Thymus (tissue), 11 donors: ENCODE results near the gene MUC5AC. TPM values are rescaled to one million over a fixed set of nuclear protein-coding genes. Genes with fewer than 3 reads are reported as not detected.
"Not testable (repeated sequence)": the region's sequence is repeated elsewhere in the genome, so short reads cannot be mapped to it uniquely, and the experiment has no call there.

Experiments used
- DNase-seq, 9 donors: peaks; one replicate each; pipeline ENCODE4 v3.0.0-alpha.2; 2013; ENCODE audit warnings: low spot score in 9 of 9, low read depth in 6 of 9, missing footprints in 1 of 9
- H3K27ac ChIP-seq, 2 donors: one replicate each; pipeline ENCODE4 v1.5.1; 2013; ENCODE audit warnings: control low read depth in 1 of 2, low read depth in 1 of 2, low read length in 1 of 2, mild to moderate bottlenecking in 1 of 2, moderate library complexity in 1 of 2
- H3K27me3 ChIP-seq, 2 donors: one replicate each; pipeline ENCODE4 v1.5.1; 2013; ENCODE audit warnings: low read length in 1 of 2; ENCODE audit not compliant: control insufficient read depth in 2 of 2, insufficient read depth in 1 of 2
- H3K36me3 ChIP-seq, 2 donors: one replicate each; pipeline ENCODE4 v1.5.1; 2013; ENCODE audit warnings: low read length in 1 of 2, mild to moderate bottlenecking in 1 of 2, moderate library complexity in 1 of 2; ENCODE audit not compliant: control insufficient read depth in 2 of 2, insufficient read depth in 2 of 2
- H3K4me1 ChIP-seq, 2 donors: one replicate each; pipeline ENCODE4 v1.5.1; 2013; ENCODE audit warnings: low read length in 2 of 2; ENCODE audit not compliant: control insufficient read depth in 2 of 2, insufficient read depth in 2 of 2
- H3K4me3 ChIP-seq, 2 donors: one replicate each; pipeline ENCODE4 v1.5.1; 2013; ENCODE audit warnings: low read length in 2 of 2, control low read depth in 1 of 2, mild to moderate bottlenecking in 1 of 2
- H3K9me3 ChIP-seq, 2 donors: one replicate each; pipeline ENCODE4 v1.5.1; 2013; ENCODE audit warnings: low read length in 1 of 2, mild to moderate bottlenecking in 1 of 2; ENCODE audit not compliant: control insufficient read depth in 2 of 2, insufficient read depth in 1 of 2
- WGBS: extraction: QIAGEN DNeasy Blood & Tissue Kit; methylation state at CpG from one replicate; pipeline ENCODE4 v1.1.7; 2013; 5-methylcytosine and 5-hydroxymethylcytosine counted together
- polyA plus RNA-seq: library from polyadenylated mRNA; stranded (reverse); fragments of 200-250 nt; gene quantifications from one replicate; pipeline ENCODE4 v1.2.3, GENCODE V29; 2013
- total RNA-seq: library from RNA; stranded (reverse); fragments of 120-200 nt; gene quantifications from one replicate; pipeline ENCODE4 v1.2.4, GENCODE V29; 2013
- donor health status: healthy.

MUC5AC gene
- total and polyA plus RNA-seq, 2 donors, result 0.02 to 0.05 TPM

- no peaks in the 10 kb centered on the region for H3K4me1 ChIP-seq
- H3K4me3 ChIP-seq, result no peak overlapping the region
- H3K9me3 ChIP-seq, result peaks cover 0 to 15% of the 10 kb centered on the region in 2 donors
- no peaks in the 10 kb centered on the region for H3K36me3 ChIP-seq
- 92% methylated on average over 6 of the region's 6 CpGs for WGBS
- no peak overlapping the region for H3K27ac ChIP-seq
- no peak for DNase-seq
- peaks cover 0 to 4% of the 10 kb centered on the region in 2 donors for H3K27me3 ChIP-seq
Observed at GRCh38 chr11:1208144-1208393, 50.3 kb downstream of the MUC5AC start.

DNA sequence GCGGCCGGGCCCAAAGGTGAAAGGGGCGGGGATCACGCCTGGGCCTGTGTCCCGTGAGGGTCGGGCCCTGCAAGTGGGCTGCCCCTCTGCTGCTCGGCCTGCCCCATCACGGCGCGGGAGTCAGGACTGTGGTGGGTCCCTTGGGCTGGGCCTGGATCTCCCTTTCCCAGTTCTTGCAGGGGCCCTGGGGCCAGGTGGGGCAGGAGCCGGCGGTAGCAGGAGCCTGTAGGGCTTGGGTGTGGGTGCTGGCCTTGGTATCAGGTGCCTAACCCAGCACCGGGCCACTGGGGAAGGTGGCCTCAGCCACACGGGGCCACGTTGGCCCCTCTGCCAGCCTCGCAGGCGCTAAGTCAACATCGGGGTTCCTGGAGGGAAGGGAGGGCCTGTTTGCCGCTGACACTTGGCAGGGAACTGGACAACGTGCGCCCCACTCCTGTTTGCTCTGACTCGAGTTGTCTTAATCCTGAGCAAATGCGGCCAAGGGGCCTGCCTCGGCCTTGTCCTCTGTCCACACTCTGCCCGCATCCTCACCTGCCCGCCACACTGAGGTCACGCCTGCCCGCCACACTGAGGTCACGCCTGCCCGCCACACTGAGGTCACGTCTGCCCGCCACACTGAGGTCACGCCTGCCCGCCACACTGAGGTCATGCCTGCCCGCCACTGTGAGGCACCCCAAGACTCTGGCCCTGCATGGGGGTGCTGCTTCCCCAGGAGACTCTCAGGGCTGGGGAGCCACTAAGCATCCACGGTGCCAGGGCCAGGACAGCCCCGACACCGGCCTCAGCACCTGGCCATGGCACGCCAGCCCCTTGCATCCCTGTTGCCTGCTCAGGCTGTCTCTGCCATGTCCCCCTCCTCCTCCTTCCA is 50.9 kb downstream of the MUC5AC start:
- 96% methylated on average over 39 of the region's 39 CpGs for WGBS
- no peaks in the 10 kb centered on the region for H3K27me3 ChIP-seq
- DNase-seq, result no peak

GRCh38 chr11:1209371-1210057 is 51.8 kb downstream of the MUC5AC start:
- H3K27me3 ChIP-seq, result no peaks in the 10 kb centered on the region
- peaks cover 0 to 15% of the 10 kb centered on the region in 2 donors for H3K9me3 ChIP-seq
- no peak for DNase-seq
- 94% methylated on average over 17 of the region's 17 CpGs for WGBS
- no peak overlapping the region for H3K4me3 ChIP-seq
- H3K27ac ChIP-seq, result no peak overlapping the region
- H3K36me3 ChIP-seq, result no peaks in the 10 kb centered on the region
- no peaks in the 10 kb centered on the region for H3K4me1 ChIP-seq

More for the DNA sequence above, 50.9 kb downstream of the MUC5AC start:
- no peak overlapping the region for H3K27ac ChIP-seq
- no peak overlapping the region for H3K4me3 ChIP-seq
- H3K36me3 ChIP-seq, result no peaks in the 10 kb centered on the region
- H3K9me3 ChIP-seq, result peaks cover 0 to 15% of the 10 kb centered on the region in 2 donors
- H3K4me1 ChIP-seq, result no peaks in the 10 kb centered on the region

GRCh38 chr11:1211838-1212237 is 54.1 kb downstream of the MUC5AC start:
- 96% methylated on average over 2 of the region's 2 CpGs for WGBS

DNA sequence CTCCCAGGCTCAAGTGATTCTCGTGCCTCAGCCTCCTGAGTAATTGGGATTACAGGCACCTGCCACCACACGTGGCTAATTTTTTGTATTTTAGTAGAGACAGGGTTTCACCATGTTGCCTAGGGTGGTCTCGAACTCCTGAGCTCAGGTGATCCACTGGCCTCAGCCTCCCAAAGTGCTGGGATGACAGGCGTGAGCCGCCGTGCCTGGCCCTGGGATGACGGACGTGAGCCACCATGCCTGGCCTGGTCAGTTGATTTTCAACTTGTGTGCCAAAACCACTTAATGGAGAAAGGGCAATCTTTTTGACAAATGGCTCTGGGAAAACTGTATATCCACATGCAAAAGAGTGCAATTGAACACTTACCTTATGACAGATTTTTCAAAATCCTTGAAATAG is 58.1 kb downstream of the MUC5AC start:
- H3K4me3 ChIP-seq, H3K4me1 ChIP-seq, H3K27me3 ChIP-seq, H3K27ac ChIP-seq, DNase-seq, H3K36me3 ChIP-seq, H3K9me3 ChIP-seq: not testable (repeated sequence)
- WGBS, result 87% methylated on average over 8 of the region's 8 CpGs

More at GRCh38 chr11:1211838-1212237, 54.1 kb downstream of the MUC5AC start:
- Histone ChIP-seq H3K36me3 (no peaks in the 10 kb centered on the region), H3K9me3 (peaks cover 0 to 15% of the 10 kb centered on the region in 2 donors), H3K4me3 (no peak overlapping the region), H3K27ac (no peak overlapping the region), H3K4me1 (no peaks in the 10 kb centered on the region), H3K27me3 (no peaks in the 10 kb centered on the region)
- DNase-seq, result no peak

DNA sequence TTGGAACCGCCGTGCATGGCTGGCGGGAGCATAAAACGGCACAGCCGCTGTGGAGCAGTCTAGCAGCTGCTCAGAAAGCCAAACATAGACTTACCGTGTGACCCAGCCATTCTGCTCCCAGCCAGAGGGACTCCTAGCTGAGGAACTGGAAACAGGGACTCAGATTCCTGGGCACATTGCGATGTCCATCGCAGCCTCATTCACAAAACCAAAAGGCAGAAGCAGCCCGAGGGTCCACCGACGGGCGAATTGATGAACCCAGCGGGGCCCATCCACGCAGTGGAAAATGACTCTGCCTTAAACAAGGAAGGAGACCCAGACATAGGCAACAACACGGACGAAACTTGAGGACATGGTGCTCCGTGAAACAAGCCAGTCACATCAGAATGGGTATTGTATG is 59.4 kb downstream of the MUC5AC start:
- Histone ChIP-seq H3K4me1 (peaks cover 6 to 17% of the 10 kb centered on the region in 2 donors), H3K4me3 (no peak overlapping the region), H3K27me3 (no peaks in the 10 kb centered on the region), H3K27ac (no peak overlapping the region), H3K9me3 (peaks cover 0 to 2% of the 10 kb centered on the region in 2 donors), H3K36me3 (no peaks in the 10 kb centered on the region)
- WGBS, result 95% methylated on average over 17 of the region's 17 CpGs
- DNase-seq, result no peak

DNA sequence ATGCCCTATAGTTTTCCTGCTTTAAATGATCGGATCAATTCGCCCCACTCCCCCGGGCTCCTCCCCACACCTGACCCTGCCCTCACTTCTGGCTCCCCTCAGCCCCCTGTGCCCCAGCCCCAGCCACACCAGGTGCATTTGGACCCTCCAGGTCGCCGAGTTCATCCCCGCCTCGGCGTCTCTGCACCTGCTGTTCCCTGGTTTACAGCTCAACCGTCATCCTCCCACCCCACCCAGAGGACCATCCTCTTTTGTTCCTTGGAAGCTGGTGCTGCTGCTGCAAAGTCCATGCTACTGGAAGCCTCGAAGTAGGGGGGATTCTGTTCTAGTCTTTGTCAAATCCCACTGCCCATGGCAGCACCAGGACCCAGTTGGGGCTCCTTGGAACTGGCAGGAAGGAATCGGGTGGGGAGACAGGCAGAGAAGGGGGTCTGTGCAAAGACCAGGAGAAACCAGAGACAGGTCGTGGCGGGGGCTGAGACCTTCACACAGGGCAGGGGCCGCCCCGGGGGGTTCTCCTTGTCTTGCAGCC is 60.6 kb downstream of the MUC5AC start:
- DNase-seq, result peak in 1 of 9 donors; percentile 24
- 77% methylated on average over 15 of the region's 15 CpGs for WGBS

DNA sequence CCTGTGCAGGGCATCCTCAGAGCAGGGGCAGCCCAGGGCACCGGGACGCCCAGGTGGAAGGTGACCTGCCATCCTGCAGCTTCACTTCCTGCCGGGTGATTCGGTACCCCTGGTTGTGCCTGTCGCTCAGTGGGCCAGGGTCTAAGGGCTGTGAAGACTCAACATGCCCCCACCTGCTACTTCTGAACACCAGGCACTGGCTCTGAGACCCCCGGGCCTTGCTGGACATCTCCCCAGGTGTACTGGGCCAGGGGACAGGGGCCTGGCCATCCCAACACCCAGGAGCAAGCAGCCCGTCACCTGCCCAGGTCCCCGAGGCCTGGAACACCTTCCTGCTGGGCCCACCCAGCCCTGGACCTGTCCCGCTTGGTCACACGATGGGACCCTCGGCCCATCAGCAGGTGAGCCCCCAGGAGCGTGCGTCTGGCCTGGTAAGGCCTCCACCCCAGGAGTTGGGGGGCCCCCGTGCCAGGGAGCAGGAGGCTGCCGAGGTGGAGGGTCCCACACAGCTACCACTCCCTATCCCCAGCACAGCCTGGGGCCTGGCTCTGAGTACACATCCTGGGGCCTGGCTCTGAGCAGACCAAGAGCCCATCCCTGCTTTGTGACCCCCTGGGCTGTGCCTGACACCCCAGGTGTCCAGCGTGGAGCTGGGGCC is 61.2 kb downstream of the MUC5AC start:
- peaks cover 6 to 17% of the 10 kb centered on the region in 2 donors for H3K4me1 ChIP-seq
- 95% methylated on average over 16 of the region's 16 CpGs for WGBS
- no peak for DNase-seq
- no peaks in the 10 kb centered on the region for H3K36me3 ChIP-seq
- no peak overlapping the region for H3K4me3 ChIP-seq
- H3K27me3 ChIP-seq, result peaks cover 0 to under 1% of the 10 kb centered on the region in 2 donors
- H3K27ac ChIP-seq, result no peak overlapping the region
- H3K9me3 ChIP-seq, result peaks cover 0 to 2% of the 10 kb centered on the region in 2 donors

More for the DNA sequence above, 60.6 kb downstream of the MUC5AC start:
- H3K36me3 ChIP-seq, result no peaks in the 10 kb centered on the region
- H3K9me3 ChIP-seq, result peaks cover 0 to 2% of the 10 kb centered on the region in 2 donors
- H3K27ac ChIP-seq, result no peak overlapping the region
- H3K4me1 ChIP-seq, result peaks cover 6 to 17% of the 10 kb centered on the region in 2 donors
- H3K4me3 ChIP-seq, result no peak overlapping the region
- no peaks in the 10 kb centered on the region for H3K27me3 ChIP-seq

DNA sequence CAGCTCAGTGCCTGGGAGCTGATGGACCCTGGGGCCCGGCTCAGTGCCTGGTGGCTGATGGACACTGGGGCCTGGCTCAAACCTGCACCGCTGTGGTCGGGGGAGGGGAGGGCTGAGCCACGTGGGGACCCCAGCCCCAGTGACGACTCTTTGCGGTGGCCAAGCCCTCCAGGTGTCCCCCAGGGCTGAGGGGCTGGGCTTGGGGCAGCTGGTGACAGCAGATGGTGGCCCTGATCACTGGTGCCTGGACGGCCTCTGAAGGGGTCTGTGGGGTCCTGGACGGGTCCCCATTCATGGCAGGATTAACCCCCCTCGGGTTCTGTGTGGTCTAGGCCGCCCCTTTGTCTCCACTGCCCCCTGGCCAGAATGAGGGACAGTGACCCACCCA is 61.7 kb downstream of the MUC5AC start:
- H3K27ac ChIP-seq, result no peak overlapping the region
- 84% methylated on average over 10 of the region's 10 CpGs for WGBS
- H3K4me3 ChIP-seq, result no peak overlapping the region
- H3K27me3 ChIP-seq, result peaks cover 0 to 3% of the 10 kb centered on the region in 2 donors
- no peak for DNase-seq
- H3K9me3 ChIP-seq, result peaks cover 0 to 2% of the 10 kb centered on the region in 2 donors
- H3K4me1 ChIP-seq, result peaks cover 6 to 17% of the 10 kb centered on the region in 2 donors
- no peaks in the 10 kb centered on the region for H3K36me3 ChIP-seq
